Osteoblast (primary cell): Measurements from ENCODE around the gene ANKRD24. TPM values are rescaled to one million over a fixed set of nuclear protein-coding genes. Genes with fewer than 3 reads are reported as not detected.

Source experiments
- DNase-seq: peaks from one replicate; pipeline ENCODE4 v3.0.0; 2011; ENCODE audit warnings: low spot score, mixed read lengths; ENCODE audit not compliant: insufficient read length; ENCODE audit errors: missing footprints
- H2AFZ ChIP-seq: 2 replicates; pipeline ENCODE4 v1.6.0; 2011; ENCODE audit warnings: mild to moderate bottlenecking, low read length
- H3K27ac ChIP-seq: 2 replicates; pipeline ENCODE4 v1.5.1; 2011; ENCODE audit warnings: mild to moderate bottlenecking, low read depth, low read length, moderate library complexity
- H3K27me3 ChIP-seq: 2 replicates; pipeline ENCODE4 v1.6.0; 2012; ENCODE audit warnings: mild to moderate bottlenecking, control low read depth, inconsistent platforms, low read length, moderate library complexity; ENCODE audit not compliant: insufficient read depth
- H3K36me3 ChIP-seq: 2 replicates; pipeline ENCODE4 v1.5.1; 2011; ENCODE audit warnings: mild to moderate bottlenecking, low read length, control low read depth, moderate library complexity; ENCODE audit not compliant: insufficient read depth
- H3K4me1 ChIP-seq: 2 replicates; pipeline ENCODE4 v1.5.1; 2011; ENCODE audit warnings: mild to moderate bottlenecking, low read length, control low read depth, moderate library complexity; ENCODE audit not compliant: insufficient read depth
- H3K4me2 ChIP-seq: 2 replicates; pipeline ENCODE4 v1.6.0; 2011; ENCODE audit warnings: mild to moderate bottlenecking, low read length; ENCODE audit not compliant: insufficient read depth
- H3K4me3 ChIP-seq: fragments of 200-600 bp; sonication (generic); 3 replicates; pipeline ENCODE4 v1.5.1; 2012; ENCODE audit warnings: mild to moderate bottlenecking, low read length, inconsistent platforms; ENCODE audit not compliant: insufficient read depth
- H3K79me2 ChIP-seq: 2 replicates; pipeline ENCODE4 v1.6.0; 2012; ENCODE audit warnings: mild to moderate bottlenecking, low read length, control low read depth, inconsistent platforms; ENCODE audit not compliant: insufficient read depth
- H3K9me3 ChIP-seq: 2 replicates; pipeline ENCODE4 v1.5.1; 2011; ENCODE audit warnings: low read depth, low read length, control low read depth
- H4K20me1 ChIP-seq: 2 replicates; pipeline ENCODE4 v1.6.0; 2012; ENCODE audit warnings: mild to moderate bottlenecking, low read length, control low read depth; ENCODE audit not compliant: insufficient read depth
- total RNA-seq: library from RNA; depleted of rRNA; stranded (reverse); fragments of >200 nt; gene quantifications from 2 replicates; pipeline ENCODE4 v1.2.3, GENCODE V29; 2012
- TF ChIP-seq, protein P1 (sequence below): IDR thresholded peaks from 2 replicates; pipeline ENCODE4 v1.5.1; 2011; ENCODE audit warnings: mild to moderate bottlenecking, low read depth, low read length, moderate library complexity; ENCODE audit errors: extremely low read depth

The ANKRD24 gene
- total RNA-seq, 1 donor: 0.72 TPM

DNA sequence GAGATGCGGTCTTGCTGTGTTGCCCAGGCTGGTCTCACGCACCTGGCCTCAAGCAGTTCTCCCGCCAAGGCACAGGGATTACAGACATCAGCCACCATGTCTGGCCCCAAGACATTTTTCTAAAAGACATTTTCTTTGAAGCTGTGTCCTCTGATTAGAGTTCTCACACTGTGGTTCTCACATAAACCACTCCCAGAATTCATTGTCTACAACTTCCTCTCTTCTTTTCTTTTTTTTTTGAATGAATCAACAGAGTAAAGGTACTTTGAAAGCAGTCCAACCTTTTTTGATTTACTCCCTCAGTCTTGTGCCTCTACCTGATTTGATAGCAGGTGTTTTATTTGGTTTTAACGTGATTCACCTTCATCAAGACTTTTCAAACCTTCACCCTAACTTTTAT lies 82.3 kb downstream of the ANKRD24 start:
- H3K4me3 ChIP-seq: no peak overlapping the region
- H3K36me3 ChIP-seq: peaks cover 12% of the 10 kb centered on the region
- H3K79me2 ChIP-seq: no peaks in the 10 kb centered on the region
- H3K9me3 ChIP-seq: no peaks in the 10 kb centered on the region
- no peaks in the 10 kb centered on the region for H3K27me3 ChIP-seq
- TF ChIP-seq, protein P1, sequence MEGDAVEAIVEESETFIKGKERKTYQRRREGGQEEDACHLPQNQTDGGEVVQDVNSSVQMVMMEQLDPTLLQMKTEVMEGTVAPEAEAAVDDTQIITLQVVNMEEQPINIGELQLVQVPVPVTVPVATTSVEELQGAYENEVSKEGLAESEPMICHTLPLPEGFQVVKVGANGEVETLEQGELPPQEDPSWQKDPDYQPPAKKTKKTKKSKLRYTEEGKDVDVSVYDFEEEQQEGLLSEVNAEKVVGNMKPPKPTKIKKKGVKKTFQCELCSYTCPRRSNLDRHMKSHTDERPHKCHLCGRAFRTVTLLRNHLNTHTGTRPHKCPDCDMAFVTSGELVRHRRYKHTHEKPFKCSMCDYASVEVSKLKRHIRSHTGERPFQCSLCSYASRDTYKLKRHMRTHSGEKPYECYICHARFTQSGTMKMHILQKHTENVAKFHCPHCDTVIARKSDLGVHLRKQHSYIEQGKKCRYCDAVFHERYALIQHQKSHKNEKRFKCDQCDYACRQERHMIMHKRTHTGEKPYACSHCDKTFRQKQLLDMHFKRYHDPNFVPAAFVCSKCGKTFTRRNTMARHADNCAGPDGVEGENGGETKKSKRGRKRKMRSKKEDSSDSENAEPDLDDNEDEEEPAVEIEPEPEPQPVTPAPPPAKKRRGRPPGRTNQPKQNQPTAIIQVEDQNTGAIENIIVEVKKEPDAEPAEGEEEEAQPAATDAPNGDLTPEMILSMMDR: no peak
- no peaks in the 10 kb centered on the region for H4K20me1 ChIP-seq
- DNase-seq: peak; percentile 47
- H3K4me1 ChIP-seq: no peaks in the 10 kb centered on the region
- H3K27ac ChIP-seq: no peak overlapping the region
- H2AFZ ChIP-seq: no peak overlapping the region
- H3K4me2 ChIP-seq: no peak overlapping the region

DNA sequence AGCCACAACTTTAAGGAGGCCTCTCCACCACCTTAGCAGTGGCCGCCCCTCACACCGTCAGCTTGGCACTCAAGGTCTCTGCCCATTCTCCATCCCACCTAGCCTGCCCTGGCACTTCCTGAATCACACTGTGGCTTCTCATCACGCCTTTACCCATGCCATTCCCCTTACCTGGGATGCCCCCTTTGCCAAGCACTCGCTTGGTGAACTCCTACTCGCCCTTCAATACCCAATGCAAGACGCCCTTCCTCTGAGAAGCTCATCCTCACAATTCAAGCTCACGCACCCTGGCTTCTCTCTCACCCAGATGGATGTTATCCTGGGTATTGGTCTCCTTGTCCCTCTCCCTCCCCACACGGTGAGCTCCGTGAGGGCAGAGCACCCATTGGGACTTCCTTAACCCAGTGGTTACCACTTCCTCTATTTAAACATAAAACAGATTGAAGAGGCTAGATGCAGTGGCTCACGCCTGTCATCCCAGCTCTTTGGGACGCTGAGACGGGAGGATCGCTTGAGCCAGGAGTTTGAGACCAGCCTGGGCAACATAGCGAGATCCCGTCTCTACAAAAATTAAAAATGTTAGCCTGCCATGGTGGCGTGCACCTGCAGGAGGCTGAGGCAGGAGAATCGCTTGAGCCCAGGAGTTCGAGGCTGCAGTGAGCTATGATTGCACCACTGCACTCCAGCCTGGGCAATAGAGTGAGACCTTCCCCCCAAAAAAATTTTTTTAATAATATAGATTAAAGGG lies 83.9 kb downstream of the ANKRD24 start:
- Histone ChIP-seq H3K4me1 (no peaks in the 10 kb centered on the region), H3K79me2 (no peaks in the 10 kb centered on the region), H3K36me3 (peaks cover 12% of the 10 kb centered on the region), H3K4me2 (no peak overlapping the region), H3K4me3 (no peak overlapping the region), H3K27ac (no peak overlapping the region), H4K20me1 (no peaks in the 10 kb centered on the region), H3K9me3 (no peaks in the 10 kb centered on the region), H2AFZ (no peak overlapping the region), H3K27me3 (no peaks in the 10 kb centered on the region)
- TF ChIP-seq, protein P1: no peak
- DNase-seq: no peak

- no peak overlapping the region for H2AFZ ChIP-seq
- no peak overlapping the region for H3K4me3 ChIP-seq
- H4K20me1 ChIP-seq: no peaks in the 10 kb centered on the region
- no peak overlapping the region for H3K4me2 ChIP-seq
- TF ChIP-seq, protein P1: peak; percentile 58
- peaks cover 12% of the 10 kb centered on the region for H3K36me3 ChIP-seq
- no peak overlapping the region for H3K27ac ChIP-seq
- H3K79me2 ChIP-seq: no peaks in the 10 kb centered on the region
- no peaks in the 10 kb centered on the region for H3K4me1 ChIP-seq
- DNase-seq: peak; percentile 92
- H3K27me3 ChIP-seq: no peaks in the 10 kb centered on the region
- no peaks in the 10 kb centered on the region for H3K9me3 ChIP-seq
These were observed 84.8 kb downstream of the ANKRD24 start for GRCh38 chr19:4267101-4267900.
